ENCODE data around the gene STX1B. TPM values are rescaled to one million over a fixed set of nuclear protein-coding genes. Genes with fewer than 3 reads are reported as not detected.

Gene STX1B
- total and polyA plus RNA-seq, 2 experiments from 2014 or later: 5.6 to 13.7 TPM

DNA sequence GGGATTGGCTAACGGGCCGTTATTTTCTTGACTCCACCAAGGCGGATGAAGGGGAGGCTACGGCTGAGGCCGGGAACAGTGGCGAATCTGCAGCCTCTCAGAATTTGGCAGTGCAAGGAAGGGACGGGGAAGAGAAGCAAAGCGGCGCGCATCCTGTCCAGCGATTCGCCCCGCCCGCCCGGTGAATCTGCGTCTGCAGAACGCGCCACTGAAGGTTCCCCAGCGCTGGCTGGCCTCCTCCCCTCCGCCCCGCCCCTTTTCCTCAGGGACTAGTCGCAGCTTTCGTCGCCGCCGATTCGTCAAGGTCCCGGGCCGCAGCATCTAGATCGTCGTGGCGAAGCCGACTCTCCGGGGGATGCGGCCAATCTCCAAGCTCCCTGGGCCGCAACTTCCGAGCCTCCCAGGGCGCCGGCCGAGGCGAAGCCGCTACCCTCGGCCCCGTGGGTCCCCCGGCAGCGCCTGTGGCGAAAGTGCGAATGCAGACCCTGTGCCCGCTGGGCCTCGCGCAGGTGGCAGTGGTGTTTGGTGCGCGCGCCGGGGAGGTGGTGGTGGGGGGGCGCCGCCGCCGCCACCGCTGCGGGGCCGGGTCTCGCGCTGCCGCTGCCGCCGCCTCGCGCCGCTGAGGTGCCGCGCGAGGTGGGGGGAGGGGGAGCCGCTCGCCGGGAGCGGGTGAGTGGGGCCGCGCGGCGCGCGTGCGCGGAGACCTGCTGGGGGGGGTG is 52.8 kb downstream of the STX1B start, which contains the start of gene SETD1A:
TSS of gene SETD1A (plus strand) at position 299 of the 719 bp plus-strand sequence. CDS start 978 bp downstream, outside the sequence.
- TF ChIP-seq, protein P1, sequence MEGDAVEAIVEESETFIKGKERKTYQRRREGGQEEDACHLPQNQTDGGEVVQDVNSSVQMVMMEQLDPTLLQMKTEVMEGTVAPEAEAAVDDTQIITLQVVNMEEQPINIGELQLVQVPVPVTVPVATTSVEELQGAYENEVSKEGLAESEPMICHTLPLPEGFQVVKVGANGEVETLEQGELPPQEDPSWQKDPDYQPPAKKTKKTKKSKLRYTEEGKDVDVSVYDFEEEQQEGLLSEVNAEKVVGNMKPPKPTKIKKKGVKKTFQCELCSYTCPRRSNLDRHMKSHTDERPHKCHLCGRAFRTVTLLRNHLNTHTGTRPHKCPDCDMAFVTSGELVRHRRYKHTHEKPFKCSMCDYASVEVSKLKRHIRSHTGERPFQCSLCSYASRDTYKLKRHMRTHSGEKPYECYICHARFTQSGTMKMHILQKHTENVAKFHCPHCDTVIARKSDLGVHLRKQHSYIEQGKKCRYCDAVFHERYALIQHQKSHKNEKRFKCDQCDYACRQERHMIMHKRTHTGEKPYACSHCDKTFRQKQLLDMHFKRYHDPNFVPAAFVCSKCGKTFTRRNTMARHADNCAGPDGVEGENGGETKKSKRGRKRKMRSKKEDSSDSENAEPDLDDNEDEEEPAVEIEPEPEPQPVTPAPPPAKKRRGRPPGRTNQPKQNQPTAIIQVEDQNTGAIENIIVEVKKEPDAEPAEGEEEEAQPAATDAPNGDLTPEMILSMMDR (IDR thresholded peaks at IDR 0.05; ENCODE audit: low read depth, low read length): no peak
- peak; percentile 99 for DNase-seq (ENCODE audit: low read depth in 1 of 2, low spot score in 1 of 2)
- Histone ChIP-seq H3K4me1 (ENCODE audit: low read depth) (peaks cover 3% of the 10 kb centered on the region), H3K9me3 (ENCODE audit: low read depth) (no peaks in the 10 kb centered on the region), H3K4me3 (peak within 1 kb of the TSS; percentile 68), H3K36me3 (peaks cover 22% of the 10 kb centered on the region), H3K27me3 (no peaks in the 10 kb centered on the region), H3K27ac (peak within 1 kb of the TSS; percentile 100)

DNA sequence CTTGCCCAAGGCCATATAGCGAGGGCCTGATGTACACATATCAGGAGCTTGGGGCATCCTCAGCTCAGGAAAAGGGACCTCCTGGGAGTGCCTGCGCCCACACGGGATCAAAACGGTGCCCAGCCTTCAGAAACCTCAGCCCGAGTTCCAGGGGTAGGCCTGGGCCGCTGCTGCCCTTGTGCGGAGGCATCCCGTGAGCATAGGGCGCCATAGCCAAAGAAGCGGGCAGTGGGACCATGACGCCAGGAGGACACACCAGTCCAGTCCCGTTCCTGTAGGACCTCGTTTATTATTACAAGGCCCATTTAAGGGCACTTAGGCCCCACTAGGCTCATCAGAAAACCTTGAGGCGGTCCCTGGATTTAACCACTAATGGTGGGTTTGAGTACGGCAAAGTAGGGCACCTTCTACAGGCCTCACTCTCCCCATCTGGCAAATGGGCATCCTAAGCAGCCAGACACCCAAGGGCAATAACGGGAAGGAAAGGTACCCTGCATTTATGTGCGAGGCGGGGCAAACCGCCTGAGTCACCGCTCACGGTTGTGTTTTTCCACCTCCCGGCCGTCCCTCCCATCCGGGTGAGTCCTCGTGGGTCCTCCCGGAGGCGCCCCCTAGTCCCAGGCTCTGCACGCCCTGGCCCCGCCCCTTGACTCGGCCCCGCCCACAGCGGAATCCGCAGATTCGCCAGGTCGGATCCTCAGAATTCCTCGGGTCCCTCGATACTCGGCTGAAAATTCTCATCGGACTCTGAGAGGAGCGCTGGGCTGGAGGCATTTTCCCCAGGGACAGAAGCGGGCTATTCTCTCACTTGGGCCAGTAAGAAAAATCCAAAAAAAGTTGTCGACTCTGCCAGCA is 53.6 kb downstream of the STX1B start:
- DNase-seq (ENCODE audit: low read depth in 1 of 2, low spot score in 1 of 2): peak; percentile 86 to 91
- peak overlapping the region; percentile 68 for H3K4me3 ChIP-seq
- no peaks in the 10 kb centered on the region for H3K27me3 ChIP-seq
- TF ChIP-seq, protein P1 (IDR thresholded peaks at IDR 0.05; ENCODE audit: low read depth, low read length): peak; percentile 39
- peak overlapping the region; percentile 100 for H3K27ac ChIP-seq
- no peaks in the 10 kb centered on the region for H3K9me3 ChIP-seq (ENCODE audit: low read depth)
- peaks cover 3% of the 10 kb centered on the region for H3K4me1 ChIP-seq (ENCODE audit: low read depth)
- peaks cover 19% of the 10 kb centered on the region for H3K36me3 ChIP-seq

DNA sequence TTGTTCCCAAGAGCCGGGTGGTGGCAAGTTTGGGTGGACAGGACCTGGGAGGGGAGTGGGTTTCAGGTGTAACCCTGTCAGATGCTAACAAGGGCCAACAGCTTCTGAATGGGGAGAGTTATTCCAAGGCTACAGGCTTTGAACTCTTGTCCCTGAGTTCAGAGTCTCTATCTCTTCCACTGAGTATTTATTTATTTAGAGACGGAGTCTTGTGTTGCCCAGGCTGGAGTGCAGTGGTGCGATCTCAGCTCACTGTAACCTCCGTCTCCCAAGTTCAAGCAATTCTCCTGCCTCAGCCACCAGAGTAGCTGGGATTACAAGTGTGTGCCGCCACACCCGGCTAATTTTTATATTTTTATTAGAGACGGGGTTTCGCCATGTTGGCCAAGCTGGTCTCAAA is 55.4 kb downstream of the STX1B start:
- no peak overlapping the region for H3K27ac ChIP-seq
- no peaks in the 10 kb centered on the region for H3K27me3 ChIP-seq
- no peak for DNase-seq (ENCODE audit: low read depth in 1 of 2, low spot score in 1 of 2)
- no peak overlapping the region for H3K4me3 ChIP-seq
- peaks cover 3% of the 10 kb centered on the region for H3K36me3 ChIP-seq
- peaks cover 8% of the 10 kb centered on the region for H3K4me1 ChIP-seq (ENCODE audit: low read depth)
- H3K9me3 ChIP-seq (ENCODE audit: low read depth): no peaks in the 10 kb centered on the region
- TF ChIP-seq, protein P1 (IDR thresholded peaks at IDR 0.05; ENCODE audit: low read depth, low read length): no peak

DNA sequence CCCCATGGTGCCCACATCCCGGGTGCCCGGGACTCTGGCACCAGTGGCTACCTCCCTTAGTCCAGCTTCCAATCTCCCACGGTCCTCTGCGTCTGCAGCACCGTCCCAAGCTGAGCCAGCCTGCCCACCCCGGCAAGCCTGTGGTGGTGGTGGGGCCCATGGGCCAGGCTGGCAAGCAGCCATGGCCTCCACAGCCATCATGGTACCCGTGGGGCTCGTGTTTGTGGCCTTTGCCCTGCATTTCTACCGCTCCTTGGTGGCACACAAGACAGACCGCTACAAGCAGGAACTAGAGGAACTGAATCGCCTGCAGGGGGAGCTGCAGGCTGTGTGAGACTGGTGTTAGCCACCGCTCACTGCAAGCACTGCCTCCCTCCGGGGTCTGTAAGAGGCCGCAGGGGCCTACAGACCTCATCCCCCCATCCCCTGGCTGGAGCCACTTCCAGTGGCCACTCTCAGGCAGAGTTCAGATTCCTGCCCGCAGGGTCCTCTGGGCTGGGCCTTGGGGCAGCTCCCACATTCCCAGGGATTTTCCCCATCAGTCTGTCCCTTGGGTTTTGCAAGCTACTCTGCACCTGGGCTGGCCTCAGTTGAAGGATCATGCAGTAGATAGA is 56.8 kb downstream of the STX1B start:
- peaks cover 4% of the 10 kb centered on the region for H3K4me1 ChIP-seq (ENCODE audit: low read depth)
- H3K27ac ChIP-seq: peak overlapping the region; percentile 49
- TF ChIP-seq, protein P1 (IDR thresholded peaks at IDR 0.05; ENCODE audit: low read depth, low read length): peak; percentile 75
- no peaks in the 10 kb centered on the region for H3K36me3 ChIP-seq
- no peaks in the 10 kb centered on the region for H3K27me3 ChIP-seq
- DNase-seq (ENCODE audit: low read depth in 1 of 2, low spot score in 1 of 2): peak; percentile 83 to 90
- no peaks in the 10 kb centered on the region for H3K9me3 ChIP-seq (ENCODE audit: low read depth)
- H3K4me3 ChIP-seq: no peak overlapping the region

DNA sequence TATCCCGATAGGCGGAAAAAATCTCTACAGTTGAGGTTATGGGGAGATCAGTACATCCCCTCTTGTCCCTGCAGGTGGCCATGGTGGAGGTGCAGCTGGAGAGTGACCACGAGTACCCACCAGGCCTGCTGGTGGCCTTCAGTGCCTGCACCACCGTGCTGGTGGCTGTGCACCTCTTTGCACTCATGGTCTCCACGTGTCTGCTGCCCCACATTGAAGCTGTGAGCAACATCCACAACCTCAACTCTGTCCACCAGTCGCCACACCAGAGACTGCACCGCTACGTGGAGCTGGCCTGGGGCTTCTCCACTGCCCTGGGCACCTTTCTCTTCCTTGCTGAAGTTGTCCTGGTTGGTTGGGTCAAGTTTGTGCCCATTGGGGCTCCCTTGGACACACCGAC is 57.3 kb downstream of the STX1B start:
- Histone ChIP-seq H3K9me3 (ENCODE audit: low read depth) (no peaks in the 10 kb centered on the region), H3K4me1 (ENCODE audit: low read depth) (peaks cover 4% of the 10 kb centered on the region), H3K36me3 (no peaks in the 10 kb centered on the region), H3K4me3 (no peak overlapping the region), H3K27ac (peak overlapping the region; percentile 49), H3K27me3 (no peaks in the 10 kb centered on the region)
- DNase-seq (ENCODE audit: low read depth in 1 of 2, low spot score in 1 of 2): no peak
- TF ChIP-seq, protein P1 (IDR thresholded peaks at IDR 0.05; ENCODE audit: low read depth, low read length): no peak

Measured in cardiac muscle cell (in vitro differentiated cells and primary cell).